Muscle of leg (tissue), 16 donors: ENCODE measurements around the gene FCRL5. TPM values are rescaled to one million over a fixed set of nuclear protein-coding genes. Genes with fewer than 3 reads are reported as not detected.
A peak's percentile ranks its signal among the peaks of the same experiment; 100 is the strongest.

ENCODE experiments used
- DNase-seq: peaks from one replicate; pipeline ENCODE4 v3.0.0; 2013
- H3K27ac ChIP-seq: one replicate; pipeline ENCODE4 v1.5.1; 2013; ENCODE audit warnings: mild to moderate bottlenecking, low read length, control low read depth
- H3K27me3 ChIP-seq: one replicate; pipeline ENCODE4 v1.6.1; 2013; ENCODE audit warnings: low read length; ENCODE audit not compliant: control insufficient read depth, insufficient read depth
- H3K36me3 ChIP-seq: one replicate; pipeline ENCODE4 v1.6.1; 2013; ENCODE audit warnings: low read length; ENCODE audit not compliant: control insufficient read depth, insufficient read depth
- H3K4me1 ChIP-seq: one replicate; pipeline ENCODE4 v1.6.1; 2013; ENCODE audit warnings: low read length; ENCODE audit not compliant: control insufficient read depth, insufficient read depth
- H3K4me3 ChIP-seq: one replicate; pipeline ENCODE4 v1.5.1; 2013; ENCODE audit warnings: low read length, control low read depth
- H3K9me3 ChIP-seq: replicated peaks from 2 replicates; pipeline ENCODE4 v1.6.1; 2013; ENCODE audit warnings: low read depth, low read length; ENCODE audit not compliant: control insufficient read depth
- WGBS: methylation state at CpG from one replicate; pipeline ENCODE4 v1.1.5; 2013; ENCODE audit warnings: missing lambda C conversion rate; ENCODE audit not compliant: insufficient coverage; 5-methylcytosine and 5-hydroxymethylcytosine counted together
- long read RNA-seq, 11 donors: transcript quantifications; one replicate each; lab custom pipeline, GENCODE V29; 2026
- polyA plus RNA-seq, 8 donors: library from polyadenylated mRNA; unstranded; fragments of 120-200 nt; gene quantifications; one replicate each; pipeline versions ENCODE4 v1.2.1 to v1.2.3, GENCODE V29; 2013; ENCODE audit warnings: inconsistent platforms in 1 of 8, low replicate concordance in 1 of 8; ENCODE audit not compliant: insufficient read length in 8 of 8, insufficient read depth in 1 of 8
- total RNA-seq: library from RNA; stranded (reverse); fragments of 120-200 nt; gene quantifications from one replicate; pipeline ENCODE4 v1.2.4, GENCODE V29; 2013

FCRL5 gene
- total RNA-seq, result not detected
- polyA plus RNA-seq, result under 1 TPM in 4 of 8 donors, not detected in 4; 0.03 to 0.28 (median 0.08) TPM
- long read RNA-seq, donor 1, result 0 reads
- long read RNA-seq, donor 2, result 0 reads
- long read RNA-seq, donor 3, result 0 reads
- long read RNA-seq, donor 4, result 0 reads
- long read RNA-seq, donor 5, result 0 reads
- long read RNA-seq, donor 6, result 0 reads
- long read RNA-seq, donor 7, result 0 reads
- long read RNA-seq, donor 8, result 0 reads
- long read RNA-seq, donor 9, result 0 reads
- long read RNA-seq, donor 10, result 0 reads
- long read RNA-seq, donor 11, result 0 reads

DNA sequence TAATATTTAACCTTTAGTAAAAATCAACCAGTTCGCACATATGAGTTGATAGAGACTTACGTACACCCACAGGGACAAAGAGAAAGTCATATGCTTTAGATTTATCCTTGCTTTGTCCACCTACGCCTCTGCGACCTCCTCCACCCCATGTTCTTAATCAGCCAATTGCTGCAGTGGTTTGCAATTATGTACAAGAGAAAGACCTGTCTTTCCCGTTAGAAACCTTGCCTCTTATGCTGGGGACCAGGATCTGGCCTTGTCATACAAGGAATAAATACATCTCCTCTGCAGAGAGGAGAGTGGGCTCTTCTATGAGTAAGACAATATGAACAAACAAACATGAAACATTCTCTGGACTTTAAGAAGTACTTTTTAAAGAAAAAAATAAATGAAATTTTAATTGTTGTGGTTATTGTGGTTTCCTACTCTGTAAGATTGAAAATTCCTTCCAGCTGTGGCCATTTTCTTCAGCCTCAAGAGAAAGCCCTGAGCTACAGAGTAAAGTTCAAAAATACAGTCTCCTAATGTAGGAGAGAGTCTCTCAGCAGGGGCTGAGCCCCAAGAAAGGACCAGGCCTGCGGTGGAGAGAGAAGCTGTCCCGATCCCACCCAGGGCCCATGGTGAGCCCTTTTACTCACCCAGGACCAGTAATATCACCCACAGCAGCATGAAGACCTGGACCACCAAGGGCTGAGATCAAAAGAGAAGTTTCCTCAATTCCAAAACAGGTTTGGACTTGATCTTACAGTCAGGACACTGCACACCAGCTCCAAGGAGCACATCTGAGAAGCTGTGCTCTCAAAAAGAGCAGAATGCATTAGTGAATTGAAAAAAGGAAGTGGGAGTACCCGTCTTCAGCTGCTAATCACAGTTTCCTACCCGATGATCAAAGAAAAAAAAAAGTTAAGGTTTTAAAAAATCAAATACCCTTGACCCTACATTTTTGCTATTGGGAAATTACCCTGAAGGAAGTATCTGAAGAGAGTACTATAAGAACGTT, at the start of gene FCRL5:
TSS of gene FCRL5 (minus strand) at position 822 of the 1,000 bp plus-strand sequence. CDS start at position 669, 153 bp downstream.
- Histone ChIP-seq H3K27me3 (no peaks in the 10 kb centered on the region), H3K27ac (no peak within 1 kb of the TSS), H3K9me3 (no peaks in the 10 kb centered on the region), H3K4me3 (no peak within 1 kb of the TSS), H3K4me1 (no peaks in the 10 kb centered on the region), H3K36me3 (no peaks in the 10 kb centered on the region)
- WGBS, result 53% methylated on average over 2 of the region's 10 CpGs
- DNase-seq, result no peak

- Histone ChIP-seq H3K36me3 (no peaks in the 10 kb centered on the region), H3K27ac (no peak overlapping the region), H3K9me3 (no peaks in the 10 kb centered on the region), H3K27me3 (peaks cover 2% of the 10 kb centered on the region), H3K4me1 (no peaks in the 10 kb centered on the region), H3K4me3 (no peak overlapping the region)
- no CpG with 5 or more reads among the region's 1 CpG for WGBS
- no peak for DNase-seq
These were observed 47.9 kb upstream of the FCRL5 start for GRCh38 chr1:157600236-157600635.

DNA sequence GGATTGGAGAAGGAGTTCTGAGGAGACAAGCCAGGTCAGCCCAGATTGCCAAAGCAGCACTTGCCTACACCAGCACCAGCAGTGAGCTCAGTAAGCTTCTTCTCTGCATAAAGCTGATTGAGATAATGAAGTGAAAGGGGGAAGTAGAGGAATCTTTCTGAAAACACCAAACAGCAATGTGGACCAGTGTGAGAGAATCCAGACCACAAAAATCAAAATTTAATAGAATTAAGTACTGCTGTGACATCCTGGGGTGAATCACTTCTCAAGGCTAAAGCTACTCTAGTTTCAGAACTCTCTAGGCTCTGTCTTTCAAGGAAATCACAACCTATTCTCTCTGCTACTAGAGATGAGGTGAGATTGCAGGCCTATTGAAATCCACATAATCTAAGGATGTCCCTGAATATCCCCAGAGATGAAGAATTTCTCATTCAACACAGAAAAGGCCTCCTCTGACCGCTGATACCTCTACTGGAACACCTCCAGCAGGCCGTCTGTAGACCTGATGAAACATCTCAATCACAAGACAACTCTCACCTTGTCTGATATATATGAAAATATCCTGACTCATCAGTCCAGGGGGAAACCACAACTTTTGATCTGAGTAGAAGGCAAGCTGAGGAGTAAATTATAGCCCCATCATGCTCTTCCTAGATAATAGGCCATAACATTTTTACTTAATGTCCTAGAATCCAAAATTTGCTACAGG, 45.8 kb upstream of the FCRL5 start, which contains the start of gene FCRL4:
TSS of gene FCRL4 (minus strand) at position 127 of the 709 bp plus-strand sequence. CDS start 141 bp downstream, outside the sequence.
- H3K4me3 ChIP-seq, result no peak within 1 kb of the TSS
- no peaks in the 10 kb centered on the region for H3K4me1 ChIP-seq
- H3K27ac ChIP-seq, result no peak within 1 kb of the TSS
- no peaks in the 10 kb centered on the region for H3K36me3 ChIP-seq
- DNase-seq, result no peak
- 60% methylated on average over 1 of the region's 2 CpGs for WGBS
- no peaks in the 10 kb centered on the region for H3K9me3 ChIP-seq
- peaks cover 2% of the 10 kb centered on the region for H3K27me3 ChIP-seq

DNA sequence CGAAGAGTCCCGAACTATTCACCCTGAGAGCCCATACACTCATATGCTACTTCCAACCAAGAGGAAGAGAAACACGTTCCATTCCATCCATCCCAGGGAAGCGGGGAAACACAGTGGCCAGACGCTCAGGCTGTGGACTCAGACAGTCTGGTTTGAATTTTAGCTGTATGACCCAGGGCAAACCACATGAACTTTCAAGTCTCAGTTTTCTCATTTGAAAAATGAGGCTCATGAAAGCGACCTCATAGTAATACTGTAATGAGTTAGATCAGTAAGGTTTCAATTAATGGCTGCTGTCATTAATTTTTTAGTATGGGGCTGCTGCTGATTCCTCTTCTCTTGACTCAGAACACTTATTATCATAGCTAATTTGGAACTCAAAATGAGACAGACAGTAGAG, 44.1 kb upstream of the FCRL5 start:
- Histone ChIP-seq H3K27ac (no peak overlapping the region), H3K4me3 (no peak overlapping the region), H3K36me3 (no peaks in the 10 kb centered on the region), H3K27me3 (peaks cover 2% of the 10 kb centered on the region), H3K9me3 (no peaks in the 10 kb centered on the region), H3K4me1 (no peaks in the 10 kb centered on the region)
- DNase-seq, result no peak
- WGBS, result no CpG with 5 or more reads among the region's 6 CpGs

GRCh38 chr1:157595356-157595755, 43.0 kb upstream of the FCRL5 start:
- Histone ChIP-seq H3K4me3 (no peak overlapping the region), H3K27me3 (peaks cover 2% of the 10 kb centered on the region), H3K9me3 (no peaks in the 10 kb centered on the region), H3K4me1 (no peaks in the 10 kb centered on the region), H3K36me3 (no peaks in the 10 kb centered on the region), H3K27ac (no peak overlapping the region)
- 29% methylated on average over 1 of the region's 2 CpGs for WGBS
- peak; percentile 26 for DNase-seq

DNA sequence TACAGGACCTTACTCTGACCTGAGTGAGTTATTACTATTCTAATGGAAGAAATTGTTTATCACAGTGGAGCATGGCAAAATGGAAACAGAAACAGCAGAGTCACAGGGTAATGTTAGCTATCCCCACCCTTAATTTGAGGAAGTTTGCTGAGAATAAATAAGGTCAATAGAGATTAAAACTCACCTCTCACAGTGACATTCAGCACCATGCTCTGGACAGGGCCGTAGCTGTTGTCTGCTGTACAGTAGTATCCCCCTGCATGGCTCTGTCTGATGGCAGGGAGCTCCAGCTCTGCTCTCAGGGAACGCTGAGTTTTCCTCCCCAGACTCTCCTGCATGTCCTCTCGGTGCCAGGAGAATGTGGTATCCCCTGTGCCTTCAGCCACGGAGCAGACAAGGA, 33.7 kb upstream of the FCRL5 start:
- H3K27me3 ChIP-seq, result peaks cover 7% of the 10 kb centered on the region
- no peak overlapping the region for H3K27ac ChIP-seq
- no peak for DNase-seq
- H3K4me1 ChIP-seq, result no peaks in the 10 kb centered on the region
- H3K9me3 ChIP-seq, result peaks cover 3% of the 10 kb centered on the region
- no peak overlapping the region for H3K4me3 ChIP-seq
- WGBS, result 42% methylated on average over 3 of the region's 4 CpGs
- no peaks in the 10 kb centered on the region for H3K36me3 ChIP-seq

GRCh38 chr1:157584503-157584902, 32.2 kb upstream of the FCRL5 start:
- H3K4me3 ChIP-seq, result no peak overlapping the region
- H3K27ac ChIP-seq, result no peak overlapping the region
- H3K4me1 ChIP-seq, result no peaks in the 10 kb centered on the region
- H3K36me3 ChIP-seq, result no peaks in the 10 kb centered on the region
- no peak for DNase-seq
- H3K27me3 ChIP-seq, result peaks cover 7% of the 10 kb centered on the region
- 73% methylated on average over 2 of the region's 3 CpGs for WGBS
- H3K9me3 ChIP-seq, result peaks cover 3% of the 10 kb centered on the region

- H3K9me3 ChIP-seq, result peaks cover 3% of the 10 kb centered on the region
- no peaks in the 10 kb centered on the region for H3K36me3 ChIP-seq
- peaks cover 7% of the 10 kb centered on the region for H3K27me3 ChIP-seq
- no peak overlapping the region for H3K27ac ChIP-seq
- no peak for DNase-seq
- H3K4me1 ChIP-seq, result no peaks in the 10 kb centered on the region
- no peak overlapping the region for H3K4me3 ChIP-seq
- 55% methylated on average over 1 of the region's 1 CpG for WGBS
These were observed 28.5 kb upstream of the FCRL5 start for GRCh38 chr1:157580828-157581210.

DNA sequence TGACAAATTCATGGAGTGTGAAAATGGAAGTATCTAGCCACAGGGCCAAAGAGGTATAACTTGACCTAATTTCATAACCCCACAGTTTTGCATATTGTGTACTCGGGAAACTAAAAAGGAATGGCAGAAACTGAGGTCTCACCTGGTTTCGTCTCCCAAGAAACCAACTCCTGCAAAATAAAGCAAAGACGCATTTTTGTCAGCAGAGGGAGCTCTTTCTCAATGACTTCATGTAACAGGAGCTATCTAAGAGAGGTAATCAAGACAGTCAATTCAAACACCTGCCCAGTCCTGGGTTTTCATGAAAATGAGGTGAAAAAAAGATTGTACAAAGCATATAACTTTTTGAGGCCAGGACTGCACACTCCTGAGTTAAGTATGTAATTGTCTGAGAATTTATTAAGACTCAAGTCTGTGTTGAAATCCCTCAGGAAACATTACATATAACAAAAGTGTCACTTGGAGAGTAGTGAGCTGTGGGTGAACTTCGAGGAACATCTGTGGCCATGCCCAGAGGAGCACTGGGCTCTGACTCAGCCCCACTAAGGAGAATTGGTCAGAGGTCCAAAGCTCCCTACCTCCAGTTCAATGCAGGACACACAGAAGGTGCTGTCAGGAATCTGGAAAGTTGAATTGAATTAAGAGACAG, 28.0 kb upstream of the FCRL5 start:
- 0% methylated on average over 1 of the region's 4 CpGs for WGBS

More for the DNA sequence above, 28.0 kb upstream of the FCRL5 start:
- H3K4me1 ChIP-seq, result no peaks in the 10 kb centered on the region
- H3K27ac ChIP-seq, result no peak overlapping the region
- H3K27me3 ChIP-seq, result peaks cover 7% of the 10 kb centered on the region
- peak; percentile 59 for DNase-seq
- peaks cover 3% of the 10 kb centered on the region for H3K9me3 ChIP-seq
- no peak overlapping the region for H3K4me3 ChIP-seq
- no peaks in the 10 kb centered on the region for H3K36me3 ChIP-seq
